ENCODE measurements around the gene MED9.

DNA sequence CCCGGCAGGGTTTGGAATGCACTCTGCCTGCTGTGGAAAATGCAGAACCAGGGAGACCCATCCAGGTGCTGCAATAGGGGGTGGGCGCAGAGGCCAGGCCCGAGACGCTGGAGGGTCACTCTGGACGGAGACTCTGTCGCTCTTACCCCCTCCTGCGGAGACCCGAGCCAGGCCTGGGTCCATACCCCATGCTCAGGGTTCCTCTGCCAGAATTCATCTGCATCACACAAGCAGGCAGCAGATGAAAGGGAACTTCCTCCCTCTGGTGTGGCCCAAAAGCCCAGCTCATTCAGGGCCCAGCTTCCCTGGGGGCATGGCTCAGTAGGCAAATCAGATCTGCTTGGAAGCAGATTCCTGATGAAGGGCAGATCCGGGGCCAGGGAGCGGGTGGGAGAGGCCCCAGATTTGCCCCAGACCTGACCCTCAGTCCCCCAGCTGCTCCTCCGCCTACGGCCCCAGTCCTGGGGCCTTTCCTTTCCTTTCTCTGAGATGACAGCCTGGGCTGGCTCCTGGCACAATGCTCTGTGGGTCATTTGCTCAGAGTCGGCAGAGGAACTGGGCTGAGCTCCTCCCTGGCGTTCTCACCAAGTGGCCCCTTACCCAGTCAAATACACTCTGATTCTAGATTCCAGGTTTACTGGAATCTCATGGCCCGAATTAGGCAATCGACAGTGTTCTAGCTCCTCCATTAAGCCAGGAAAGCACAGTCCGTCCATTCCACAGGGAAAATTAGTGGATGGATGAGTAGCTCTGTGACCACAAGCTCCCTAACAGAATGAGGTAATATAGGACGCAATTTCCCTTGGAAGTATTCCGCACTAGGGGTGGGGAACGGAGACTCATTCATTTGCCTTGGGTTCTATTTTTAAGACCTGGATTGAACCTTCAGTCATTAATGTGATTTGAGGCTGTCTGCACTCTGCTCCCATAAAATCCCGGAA is 38.5 kb downstream of the MED9 start:
- TF ChIP-seq, protein P1, sequence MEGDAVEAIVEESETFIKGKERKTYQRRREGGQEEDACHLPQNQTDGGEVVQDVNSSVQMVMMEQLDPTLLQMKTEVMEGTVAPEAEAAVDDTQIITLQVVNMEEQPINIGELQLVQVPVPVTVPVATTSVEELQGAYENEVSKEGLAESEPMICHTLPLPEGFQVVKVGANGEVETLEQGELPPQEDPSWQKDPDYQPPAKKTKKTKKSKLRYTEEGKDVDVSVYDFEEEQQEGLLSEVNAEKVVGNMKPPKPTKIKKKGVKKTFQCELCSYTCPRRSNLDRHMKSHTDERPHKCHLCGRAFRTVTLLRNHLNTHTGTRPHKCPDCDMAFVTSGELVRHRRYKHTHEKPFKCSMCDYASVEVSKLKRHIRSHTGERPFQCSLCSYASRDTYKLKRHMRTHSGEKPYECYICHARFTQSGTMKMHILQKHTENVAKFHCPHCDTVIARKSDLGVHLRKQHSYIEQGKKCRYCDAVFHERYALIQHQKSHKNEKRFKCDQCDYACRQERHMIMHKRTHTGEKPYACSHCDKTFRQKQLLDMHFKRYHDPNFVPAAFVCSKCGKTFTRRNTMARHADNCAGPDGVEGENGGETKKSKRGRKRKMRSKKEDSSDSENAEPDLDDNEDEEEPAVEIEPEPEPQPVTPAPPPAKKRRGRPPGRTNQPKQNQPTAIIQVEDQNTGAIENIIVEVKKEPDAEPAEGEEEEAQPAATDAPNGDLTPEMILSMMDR (IDR thresholded peaks at IDR 0.05) = no peak
- no peak for TF ChIP-seq POLR2AphosphoS5 (IDR thresholded peaks at IDR 0.05)

Measured in suprapubic skin (tissue), 3 donors.